ENCODE data around the gene PEX7.
A peak's percentile ranks its signal among the peaks of the same experiment; 100 is the strongest.
"Not testable (repeated sequence)": the region's sequence is repeated elsewhere in the genome, so short reads cannot be mapped to it uniquely, and the experiment has no call there.

PEX7 gene, protein sequence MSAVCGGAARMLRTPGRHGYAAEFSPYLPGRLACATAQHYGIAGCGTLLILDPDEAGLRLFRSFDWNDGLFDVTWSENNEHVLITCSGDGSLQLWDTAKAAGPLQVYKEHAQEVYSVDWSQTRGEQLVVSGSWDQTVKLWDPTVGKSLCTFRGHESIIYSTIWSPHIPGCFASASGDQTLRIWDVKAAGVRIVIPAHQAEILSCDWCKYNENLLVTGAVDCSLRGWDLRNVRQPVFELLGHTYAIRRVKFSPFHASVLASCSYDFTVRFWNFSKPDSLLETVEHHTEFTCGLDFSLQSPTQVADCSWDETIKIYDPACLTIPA

DNA sequence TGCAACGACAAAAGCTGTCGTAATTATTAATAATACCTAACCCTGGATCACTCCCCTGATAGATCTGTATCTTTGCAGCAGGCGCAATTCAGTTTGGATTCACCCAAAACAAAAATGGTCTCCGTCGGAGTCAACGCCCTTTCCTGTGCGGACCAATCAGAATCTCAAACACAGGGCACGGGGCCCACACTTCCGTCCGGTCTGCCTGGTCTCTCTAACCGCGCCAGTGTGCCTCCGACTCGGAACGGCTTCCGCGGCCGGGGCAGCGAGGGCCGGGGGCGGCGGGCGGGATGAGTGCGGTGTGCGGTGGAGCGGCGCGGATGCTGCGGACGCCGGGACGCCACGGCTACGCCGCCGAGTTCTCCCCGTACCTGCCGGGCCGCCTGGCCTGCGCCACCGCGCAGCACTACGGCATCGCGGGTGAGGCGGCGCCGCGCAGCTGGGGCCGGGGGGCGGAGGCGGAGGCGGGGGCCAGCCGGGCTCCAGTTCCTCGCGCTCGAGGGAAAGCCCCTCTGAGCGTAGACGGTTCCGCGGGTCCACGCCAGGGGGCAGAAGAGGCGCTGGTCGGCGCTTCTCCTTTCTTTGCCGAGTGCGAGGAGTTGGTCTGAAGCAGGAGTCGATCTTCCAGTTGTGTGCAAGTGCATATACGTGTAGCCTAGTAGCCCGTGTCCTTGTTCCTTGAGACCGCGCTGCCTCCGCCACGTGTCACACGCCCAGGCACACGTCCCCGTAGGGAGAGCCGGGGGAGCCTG, at the start of gene PEX7:
PEX7 (plus strand) TSS at position 217 of the 752 bp plus-strand sequence; CDS start at position 291, 74 bp downstream.
- DNase-seq, result peak; percentile 91

GRCh38 chr6:136772685-136773472, 49.5 kb upstream of the PEX7 start:
- DNase-seq, result no peak

- no peak for DNase-seq
Observed at GRCh38 chr6:136773473-136773796, 49.0 kb upstream of the PEX7 start.

- DNase-seq, result no peak
Observed at GRCh38 chr6:136774228-136775041, 48.0 kb upstream of the PEX7 start.

- DNase-seq, result no peak
Observed at GRCh38 chr6:136775081-136775480, 47.3 kb upstream of the PEX7 start.

DNA sequence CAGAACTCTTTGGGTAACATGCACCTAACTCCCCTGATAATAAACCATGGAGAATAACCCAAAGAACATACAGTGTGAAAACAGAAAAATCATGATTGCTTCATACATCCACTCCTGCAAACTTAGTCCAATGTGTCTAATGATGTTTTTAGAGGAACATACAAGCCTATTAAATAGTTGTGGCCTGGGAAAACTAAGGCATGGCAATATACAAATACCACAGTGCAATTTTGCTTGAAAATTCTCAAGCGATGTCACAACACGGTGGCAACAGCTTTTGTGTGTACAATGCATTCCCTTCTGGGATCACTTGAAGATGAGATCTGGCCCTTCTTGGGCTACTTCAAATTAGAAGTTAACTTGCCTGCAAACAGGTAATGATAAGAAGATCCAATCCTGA, 46.8 kb upstream of the PEX7 start:
- DNase-seq, result no peak

DNA sequence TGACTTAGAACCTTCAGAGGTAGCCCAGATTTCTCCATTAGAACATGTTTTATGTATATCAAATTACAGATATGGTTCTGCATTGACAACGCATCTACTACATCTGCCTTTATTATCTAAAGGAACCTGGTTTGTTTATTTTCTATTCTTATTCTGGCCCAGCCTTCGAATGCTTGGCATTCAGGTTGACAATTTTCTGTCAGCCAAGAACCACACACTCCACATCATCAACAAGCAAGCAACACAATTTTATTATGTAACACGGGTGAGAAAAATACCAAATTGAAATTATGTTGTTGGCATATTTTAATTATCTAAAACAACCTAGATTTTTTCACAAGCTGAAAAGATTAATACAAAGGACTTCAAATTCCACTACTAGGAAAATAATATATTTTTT, 44.7 kb upstream of the PEX7 start:
- no peak for DNase-seq

DNA sequence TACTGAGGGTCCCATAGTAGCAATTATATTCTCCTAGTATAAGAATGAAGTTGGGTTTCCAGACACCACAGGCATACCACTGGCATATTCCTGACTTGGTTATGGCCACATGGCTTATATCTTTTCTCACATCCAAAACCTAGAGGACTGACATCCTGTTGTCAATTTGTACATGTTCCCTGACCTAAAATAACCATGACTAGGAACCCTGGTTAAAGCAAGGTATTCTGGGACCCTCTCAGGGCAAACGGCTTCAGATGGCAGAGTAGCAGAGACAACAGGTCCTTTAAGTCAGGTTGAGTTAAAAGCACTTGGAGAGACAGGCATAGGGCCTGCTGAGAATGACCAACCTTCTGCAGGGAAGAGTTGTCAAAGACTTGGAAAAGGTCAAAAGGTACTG, 42.7 kb upstream of the PEX7 start:
- DNase-seq, result no peak

DNA sequence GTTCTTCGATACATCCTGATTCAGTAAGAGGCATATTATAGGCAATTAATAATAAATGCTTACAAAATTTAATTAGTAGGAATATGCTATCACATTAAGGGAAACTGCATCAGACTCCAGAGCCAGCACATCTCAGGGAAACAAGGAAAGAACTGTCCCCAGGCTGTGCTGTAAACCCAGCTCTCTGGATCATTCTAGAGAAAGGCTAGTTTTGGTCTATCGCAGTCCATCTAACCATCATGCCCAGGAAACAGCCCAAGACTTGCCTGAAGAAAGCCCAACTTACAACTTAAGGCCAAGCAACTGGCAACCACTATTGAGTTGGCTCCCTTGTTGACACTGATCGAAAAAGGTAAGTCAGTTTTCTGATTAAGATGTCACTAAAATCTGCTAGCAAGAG, 41.4 kb upstream of the PEX7 start:
- no peak for DNase-seq

GRCh38 chr6:136782021-136782770, 40.2 kb upstream of the PEX7 start:
- DNase-seq, result no peak

GRCh38 chr6:136783021-136783420, 39.4 kb upstream of the PEX7 start:
- no peak for DNase-seq

DNA sequence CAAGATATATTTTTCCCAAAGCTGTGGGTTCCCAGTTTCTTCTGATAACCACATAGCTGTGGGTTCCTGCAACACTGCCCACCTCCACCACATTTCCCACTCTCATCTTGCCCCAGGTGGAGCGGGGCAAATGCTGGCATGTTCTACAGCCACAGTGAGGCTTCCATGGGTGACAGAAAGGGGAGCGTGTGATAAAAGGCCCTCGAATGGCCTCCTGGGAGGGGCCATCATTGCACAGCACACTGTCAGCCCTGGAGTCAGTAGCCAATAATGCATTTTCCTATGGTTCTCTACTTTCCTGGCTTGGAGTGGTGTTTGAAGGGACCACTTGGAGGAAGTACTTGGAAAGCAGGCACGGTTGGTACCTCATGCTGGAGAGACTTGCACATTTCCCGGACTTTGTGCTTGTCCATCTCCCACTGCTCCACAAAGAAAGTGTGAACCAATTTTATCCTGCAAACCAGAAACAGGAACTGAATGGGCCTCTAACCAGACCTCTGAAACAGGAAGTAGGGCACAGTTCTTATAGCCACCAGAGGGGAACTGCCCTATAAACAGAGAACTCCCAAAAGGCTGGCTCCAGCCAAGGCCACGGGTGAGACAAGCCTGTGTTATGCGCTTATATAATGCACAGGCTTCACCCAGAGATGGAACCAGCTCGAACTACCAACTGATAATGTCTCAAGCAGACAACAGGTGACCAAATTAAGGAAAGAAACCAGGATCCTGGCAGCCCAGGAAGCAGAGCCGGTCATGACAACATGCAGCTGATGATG, 38.7 kb upstream of the PEX7 start:
- no peak for DNase-seq

DNA sequence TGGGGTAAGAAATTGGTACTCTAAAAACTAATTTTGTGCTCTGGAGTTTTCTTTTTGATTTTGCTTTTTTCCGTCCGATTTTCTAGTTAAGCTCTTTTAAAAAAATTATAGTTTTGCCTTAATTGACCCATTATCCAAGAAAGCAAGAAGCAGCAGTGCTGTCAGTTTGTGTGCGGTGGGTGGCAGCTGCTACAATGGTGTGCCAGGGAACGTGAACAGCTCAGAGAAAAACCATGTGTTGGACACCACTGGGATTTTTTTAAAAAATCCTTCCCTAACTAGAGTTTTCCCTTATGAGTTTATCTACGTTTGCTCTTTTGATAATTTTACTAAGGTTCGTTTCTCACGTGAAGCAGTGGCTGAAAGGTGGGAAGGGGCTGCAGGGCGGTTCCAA, 38.1 kb upstream of the PEX7 start:
- DNase-seq, result no peak

GRCh38 chr6:136784910-136785746, 37.3 kb upstream of the PEX7 start:
- peak; percentile 43 for DNase-seq

- no peak for DNase-seq
Observed at GRCh38 chr6:136786658-136787057, 35.7 kb upstream of the PEX7 start.

GRCh38 chr6:136787726-136788068, 34.7 kb upstream of the PEX7 start:
- no peak for DNase-seq

DNA sequence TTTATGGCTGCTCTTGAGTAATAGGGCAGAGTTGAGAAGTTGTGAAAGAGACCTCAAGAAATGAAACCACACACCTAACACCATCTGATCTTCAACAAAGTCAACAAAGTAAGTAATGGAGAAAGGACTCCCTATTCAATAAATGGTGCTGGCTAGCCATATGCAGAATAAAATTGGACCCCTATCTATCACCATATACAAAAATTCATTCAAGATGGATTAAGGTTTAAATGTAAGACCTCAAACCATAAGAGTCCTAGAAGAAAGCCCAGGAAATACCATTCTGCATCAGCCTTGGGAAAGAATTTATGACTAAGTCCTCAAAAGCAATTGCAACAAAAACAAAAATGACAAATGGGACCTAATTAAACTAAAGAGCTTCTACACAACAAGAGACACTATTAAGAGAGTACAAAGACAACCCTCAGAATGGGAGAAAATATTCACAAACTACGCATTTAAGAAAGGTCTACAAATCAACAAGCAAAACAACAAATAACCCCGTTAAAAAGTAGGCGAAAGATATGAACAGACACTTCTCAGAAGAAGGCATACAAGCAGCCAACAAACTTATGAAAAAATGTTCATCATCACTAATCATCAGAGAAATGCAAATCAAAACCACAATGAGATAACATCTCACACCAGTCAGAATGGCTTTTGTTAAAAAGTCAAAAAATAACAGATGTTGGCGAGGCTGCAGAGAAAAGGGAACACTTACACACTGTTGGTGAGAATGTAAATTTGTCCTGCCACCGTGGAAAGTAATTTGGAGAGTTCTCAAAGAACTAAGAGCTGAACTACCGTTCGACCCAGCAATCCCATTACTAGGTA, 34.1 kb upstream of the PEX7 start:
- no peak for DNase-seq

GRCh38 chr6:136789440-136789839, 33.0 kb upstream of the PEX7 start:
- not testable (repeated sequence) for DNase-seq
